ENCODE results near the gene MAPK13.
A peak's percentile ranks its signal among the peaks of the same experiment; 100 is the strongest.
"Not testable (repeated sequence)": the region's sequence is repeated elsewhere in the genome, so short reads cannot be mapped to it uniquely, and the experiment has no call there.

MAPK13 gene

DNA sequence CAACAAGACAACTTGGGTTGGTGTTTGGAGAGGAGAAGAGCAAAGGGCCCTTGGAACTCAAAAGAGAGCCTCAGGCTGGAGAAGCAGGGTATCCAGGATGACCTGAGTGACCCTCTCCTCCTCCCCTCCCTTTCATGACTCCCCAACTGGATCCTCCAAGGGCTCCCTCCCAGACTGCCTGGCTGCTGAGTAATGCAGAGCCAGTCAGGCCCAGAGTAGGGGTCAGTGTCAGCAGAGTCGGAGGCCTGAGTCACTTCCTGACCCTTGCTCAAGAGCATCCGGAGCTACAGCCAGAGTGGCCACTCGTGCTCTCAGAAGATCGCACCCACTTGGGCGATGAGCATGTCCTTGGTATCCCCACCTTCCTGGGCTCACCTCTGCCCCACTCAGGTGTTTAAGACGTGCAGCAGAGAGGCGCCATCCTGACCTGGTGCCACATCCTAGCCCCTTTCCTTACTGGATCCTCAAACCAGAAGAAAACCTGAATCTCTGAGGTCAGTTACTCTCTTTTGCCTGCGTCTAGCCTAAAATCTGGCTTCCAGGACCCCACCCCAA lies 2.8 kb upstream of the MAPK13 start:
- DNase-seq (ENCODE audit: low spot score): no peak

DNA sequence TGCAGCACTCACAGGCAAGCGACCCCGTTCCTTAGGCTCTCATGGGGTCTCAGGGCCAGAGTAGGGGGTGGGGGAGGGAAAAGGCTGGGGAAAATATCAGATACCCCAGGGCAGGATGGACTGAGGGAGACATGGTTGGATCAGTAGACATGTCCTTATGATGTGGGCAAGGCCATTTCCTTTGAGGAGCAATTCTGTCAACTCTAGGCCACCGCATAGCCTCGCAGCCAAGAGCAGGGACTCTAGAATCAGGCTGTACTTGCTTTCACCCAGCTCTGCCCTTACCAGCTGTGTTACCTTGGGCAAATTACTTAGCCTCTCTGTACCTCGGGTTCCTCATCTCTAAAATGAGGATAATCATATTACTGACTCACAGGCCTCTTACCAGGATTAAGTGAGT lies 2.2 kb upstream of the MAPK13 start:
- DNase-seq (ENCODE audit: low spot score): no peak

DNA sequence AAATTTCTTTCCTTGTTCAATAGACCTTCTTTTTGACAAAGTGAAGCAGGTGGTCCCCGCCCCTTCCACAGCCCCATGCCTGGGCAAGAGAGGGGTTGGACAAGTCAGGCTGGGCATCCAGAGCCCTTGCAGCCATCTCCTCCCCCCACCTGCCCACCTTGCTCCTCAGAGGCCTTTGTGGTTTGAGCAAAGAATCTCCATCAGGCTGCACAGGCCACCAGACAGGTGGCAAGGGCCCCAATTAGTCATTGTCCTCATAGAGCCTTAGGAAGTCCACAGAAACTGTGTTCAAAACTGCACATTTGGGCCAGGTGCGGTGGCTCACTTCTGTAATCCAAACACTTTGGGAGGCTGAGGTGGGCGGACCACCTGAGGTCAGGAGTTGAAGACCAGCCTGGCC lies 1.5 kb upstream of the MAPK13 start:
- no peak for DNase-seq (ENCODE audit: low spot score)

DNA sequence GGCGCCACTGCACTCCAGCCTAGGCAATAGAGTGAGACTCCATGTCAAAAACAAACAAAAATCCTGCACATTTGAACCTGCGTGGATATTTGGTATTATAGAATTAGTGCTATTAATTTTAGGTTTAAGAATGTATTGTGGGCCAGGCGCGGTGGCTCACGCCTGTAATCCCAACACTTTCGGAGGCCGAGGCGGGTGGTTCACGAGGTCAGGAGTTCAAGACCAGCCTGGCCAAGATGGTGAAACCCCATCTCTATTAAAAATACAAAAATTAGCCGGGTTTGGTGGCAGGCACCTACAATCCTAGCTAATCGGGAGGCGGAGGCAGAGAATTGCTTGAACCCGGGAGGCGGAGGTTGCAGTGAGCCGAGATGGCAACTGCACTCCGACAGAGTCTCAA lies 979 bp upstream of the MAPK13 start:
- not testable (repeated sequence) for DNase-seq (ENCODE audit: low spot score)

DNA sequence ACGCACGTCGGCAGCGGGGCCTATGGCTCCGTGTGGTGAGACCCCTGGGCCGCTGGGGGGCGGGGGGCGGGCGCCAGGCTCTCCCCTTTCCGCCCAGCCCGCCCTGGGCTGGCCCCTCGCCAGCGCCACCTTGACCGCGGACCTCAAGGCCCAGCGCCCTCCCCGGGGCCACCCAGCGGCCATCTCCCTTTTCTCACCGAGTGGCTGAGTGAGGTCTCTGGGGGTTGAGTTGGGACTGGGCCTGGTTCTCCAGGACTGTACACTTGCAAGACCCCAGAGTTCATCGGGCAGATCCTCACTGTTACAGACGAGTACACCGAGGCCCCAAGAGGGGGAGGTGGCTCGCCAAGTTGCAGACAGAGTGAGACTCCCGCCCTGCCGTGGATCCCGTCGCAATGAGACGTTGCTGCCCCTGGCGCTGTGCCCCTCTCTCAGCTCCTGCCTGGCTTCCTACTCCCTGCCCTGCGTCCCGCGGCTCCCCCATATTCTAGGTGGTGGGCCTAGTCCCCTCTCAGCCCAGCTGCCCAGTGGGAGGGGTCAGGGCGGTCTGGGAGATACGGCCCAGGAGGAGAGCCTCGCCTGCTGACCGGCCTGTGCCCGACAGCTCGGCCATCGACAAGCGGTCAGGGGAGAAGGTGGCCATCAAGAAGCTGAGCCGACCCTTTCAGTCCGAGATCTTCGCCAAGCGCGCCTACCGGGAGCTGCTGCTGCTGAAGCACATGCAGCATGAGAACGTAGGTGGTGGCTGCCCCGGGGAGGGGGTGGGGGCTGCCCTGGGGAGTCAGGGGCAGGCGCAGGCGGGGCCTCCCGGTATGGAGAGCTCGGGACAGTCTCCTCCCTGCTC lies 576 bp downstream of the MAPK13 start:
- peak; percentile 67 for DNase-seq (ENCODE audit: low spot score)

DNA sequence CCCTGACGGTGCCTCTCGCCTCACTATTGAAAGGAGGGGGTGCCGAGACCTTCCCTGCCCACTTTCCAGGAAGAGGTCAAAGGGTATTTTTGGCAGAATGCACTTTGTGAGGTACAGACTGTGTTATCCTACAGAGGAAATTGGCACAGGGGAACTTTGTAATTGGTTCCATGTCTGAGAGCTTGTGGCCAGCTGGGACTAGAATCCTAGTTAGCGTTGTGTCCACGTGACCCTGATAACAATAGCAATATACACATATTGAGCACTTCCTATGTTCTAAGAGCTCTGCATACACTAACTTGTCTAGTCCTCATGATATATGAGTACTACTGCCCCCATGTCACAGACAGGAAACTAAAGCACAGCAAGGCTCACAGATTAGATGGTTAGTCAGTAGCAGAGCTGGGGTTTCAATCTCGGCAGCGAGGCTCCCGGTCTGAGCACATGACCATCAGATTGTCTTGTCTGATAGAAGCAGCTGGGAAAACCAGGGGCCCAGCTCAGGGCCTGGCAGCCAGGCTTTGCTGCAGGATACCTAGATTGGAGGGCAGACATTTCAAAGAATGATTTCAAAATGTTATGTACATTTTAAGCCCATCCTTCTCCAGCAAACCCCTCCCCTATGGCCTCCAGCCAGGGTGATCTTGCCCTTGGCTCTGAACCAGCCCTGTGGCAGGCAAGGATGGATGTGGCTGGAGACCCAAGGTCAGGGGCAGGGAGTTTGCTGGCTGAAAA lies 1.4 kb downstream of the MAPK13 start:
- DNase-seq (ENCODE audit: low spot score): peak; percentile 43

DNA sequence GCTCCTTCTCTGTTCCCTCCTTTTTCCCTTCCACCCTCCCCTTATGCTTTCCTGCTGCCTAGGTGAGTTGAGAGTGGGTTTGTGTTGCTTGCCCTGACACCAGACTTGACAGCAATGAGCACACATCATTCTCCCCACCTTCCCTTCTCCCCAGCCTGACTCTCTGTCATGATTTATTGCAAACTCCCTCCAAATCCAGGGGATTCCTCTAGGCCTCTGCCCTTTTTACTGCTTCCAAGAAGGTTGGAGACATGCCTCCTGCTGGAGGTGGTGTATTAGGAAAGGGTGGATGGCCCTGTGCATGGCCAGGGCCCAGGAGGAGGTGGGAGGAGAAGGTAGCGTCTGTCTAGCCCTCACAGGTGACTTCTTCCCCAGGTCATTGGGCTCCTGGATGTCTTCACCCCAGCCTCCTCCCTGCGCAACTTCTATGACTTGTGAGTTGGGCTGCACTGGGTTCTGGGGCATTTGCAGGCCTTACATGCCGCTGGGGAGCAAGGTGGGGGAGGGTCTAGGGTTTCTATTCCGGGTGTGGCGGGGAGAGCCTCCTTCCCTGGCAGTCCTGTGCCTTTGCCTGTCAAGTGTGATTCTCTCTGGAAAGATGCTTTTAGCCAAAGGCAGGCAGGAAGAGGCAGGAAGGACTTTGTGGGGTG lies 2.1 kb downstream of the MAPK13 start:
- DNase-seq (ENCODE audit: low spot score): no peak

DNA sequence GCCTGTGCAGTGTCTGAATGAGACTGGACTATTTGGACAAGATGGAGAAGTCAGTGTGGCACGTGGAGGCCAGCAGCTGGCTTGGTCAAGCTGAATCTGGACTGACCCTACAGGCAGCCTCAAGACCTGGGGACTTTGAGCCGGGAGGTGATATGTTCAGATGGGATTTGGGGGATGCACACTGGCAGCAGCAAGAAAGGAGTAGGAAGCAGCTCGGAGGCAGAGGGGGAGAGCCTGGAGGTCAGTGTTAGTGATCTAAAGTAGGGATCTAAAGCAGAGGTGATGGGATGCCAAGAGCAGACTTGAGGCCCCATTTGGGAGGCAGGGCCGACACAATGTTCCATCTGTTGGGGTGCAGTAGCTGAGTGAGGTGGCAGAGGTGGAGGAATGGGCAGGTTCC lies 2.8 kb downstream of the MAPK13 start:
- no peak for DNase-seq (ENCODE audit: low spot score)

GRCh38 chr6:36133912-36134311 lies 3.6 kb downstream of the MAPK13 start:
- DNase-seq (ENCODE audit: low spot score): no peak

- no peak for DNase-seq (ENCODE audit: low spot score)
Measured at GRCh38 chr6:36135053-36135731, 4.9 kb downstream of the MAPK13 start.

- DNase-seq (ENCODE audit: low spot score): no peak
Measured at GRCh38 chr6:36136034-36136433, 5.7 kb downstream of the MAPK13 start.

DNA sequence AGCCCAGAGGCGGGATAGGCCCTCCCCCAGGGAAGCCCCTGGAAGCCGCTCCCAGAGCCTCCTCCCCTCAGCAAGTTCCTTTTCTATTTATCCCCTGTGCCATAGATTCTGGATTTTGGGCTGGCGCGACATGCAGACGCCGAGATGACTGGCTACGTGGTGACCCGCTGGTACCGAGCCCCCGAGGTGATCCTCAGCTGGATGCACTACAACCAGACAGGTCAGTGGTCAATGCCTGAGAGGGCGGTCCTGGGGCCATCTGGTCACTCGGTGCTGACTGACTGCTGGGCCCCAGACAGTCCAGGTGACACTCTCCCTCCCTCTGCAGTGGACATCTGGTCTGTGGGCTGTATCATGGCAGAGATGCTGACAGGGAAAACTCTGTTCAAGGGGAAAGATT lies 6.2 kb downstream of the MAPK13 start:
- no peak for DNase-seq (ENCODE audit: low spot score)

GRCh38 chr6:36138667-36139066 lies 8.4 kb downstream of the MAPK13 start:
- no peak for DNase-seq (ENCODE audit: low spot score)

GRCh38 chr6:36139431-36139830 lies 9.1 kb downstream of the MAPK13 start:
- peak; percentile 54 for DNase-seq (ENCODE audit: low spot score)

DNA sequence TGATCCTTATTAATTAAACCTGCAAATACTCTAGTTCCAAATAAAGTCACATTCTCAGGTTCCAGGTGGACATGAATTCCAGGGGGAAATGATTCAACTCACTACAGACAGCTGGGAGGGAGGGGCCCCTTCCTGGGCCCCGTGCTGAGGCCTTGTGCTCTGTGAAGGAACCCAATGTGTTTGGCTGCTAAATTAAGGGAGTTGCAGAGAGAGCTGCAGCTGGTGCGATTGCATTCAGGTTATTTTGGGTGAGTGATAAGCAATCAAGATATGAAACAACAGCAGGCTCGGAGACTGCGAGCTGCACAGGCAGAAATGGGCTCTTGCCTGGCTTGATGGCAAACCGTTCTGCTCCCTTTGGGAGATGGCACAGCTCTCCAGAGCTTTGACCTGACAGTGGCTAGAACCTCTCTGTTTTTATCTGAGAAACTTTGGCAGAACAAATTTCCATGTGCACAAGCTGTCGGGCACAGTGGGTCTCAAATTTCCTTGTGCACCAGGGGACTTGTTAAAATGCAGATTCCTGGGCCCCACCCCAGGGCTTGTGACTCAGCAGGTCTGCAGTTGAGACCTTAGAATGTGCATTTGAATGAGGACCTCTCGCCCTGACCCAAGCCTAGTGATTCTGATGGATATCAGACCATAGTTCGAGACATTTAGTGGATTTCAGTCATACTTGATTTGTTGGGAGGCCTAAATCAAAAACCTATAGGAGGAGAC lies 9.8 kb downstream of the MAPK13 start:
- no peak for DNase-seq (ENCODE audit: low spot score)

- DNase-seq (ENCODE audit: low spot score): no peak
Measured at GRCh38 chr6:36141091-36141490, 10.8 kb downstream of the MAPK13 start.

GRCh38 chr6:36141961-36142360 lies 11.6 kb downstream of the MAPK13 start:
- no peak for DNase-seq (ENCODE audit: low spot score)

DNA sequence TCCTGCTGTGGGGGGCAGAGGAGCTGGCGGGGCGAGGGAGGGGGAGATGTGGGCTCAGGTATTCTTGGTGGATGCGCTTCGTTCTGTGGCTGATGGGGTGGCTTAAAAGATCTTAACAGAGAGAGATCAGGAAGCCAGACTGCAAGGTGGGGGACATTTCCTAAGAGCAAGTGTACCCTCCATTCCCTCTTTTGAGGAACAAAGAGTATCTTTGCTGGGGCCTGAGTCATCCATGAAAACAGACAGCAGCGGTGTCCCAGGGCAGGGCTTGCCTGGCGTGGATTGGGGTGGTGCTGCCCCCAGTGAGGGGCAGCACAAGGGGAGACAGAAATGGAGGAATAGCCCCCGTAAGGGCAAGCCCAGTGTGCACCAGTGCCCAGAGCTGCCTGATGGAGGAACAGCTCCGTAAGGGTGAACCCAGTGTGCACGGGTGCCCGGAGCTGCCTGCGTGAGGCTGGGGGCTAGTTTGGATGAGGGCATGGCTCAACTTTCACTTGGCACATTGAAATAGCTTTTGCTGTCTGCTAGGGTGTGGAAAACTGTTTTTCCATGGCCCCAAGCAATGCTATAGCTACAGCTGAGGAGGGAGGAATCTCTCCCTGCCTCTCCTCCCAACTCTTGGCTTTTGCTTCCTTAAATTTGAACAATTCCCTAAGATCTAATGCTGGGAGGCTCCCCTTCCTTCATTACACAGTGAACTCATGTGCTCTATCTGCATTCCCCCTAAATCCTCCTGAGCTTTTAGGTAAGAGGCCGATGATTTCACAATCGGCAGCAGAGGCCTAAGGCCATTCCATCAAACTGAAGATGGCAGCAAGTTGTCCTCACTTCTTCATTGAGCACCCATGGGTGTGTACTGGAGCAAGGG lies 12.9 kb downstream of the MAPK13 start:
- no peak for DNase-seq (ENCODE audit: low spot score)

GRCh38 chr6:36145495-36145894 lies 15.2 kb downstream of the MAPK13 start:
- no peak for DNase-seq (ENCODE audit: low spot score)

- no peak for DNase-seq (ENCODE audit: low spot score)
Measured at GRCh38 chr6:36147294-36147693, 17.0 kb downstream of the MAPK13 start.
